CD14-positive monocyte (primary cell): ENCODE results near the gene NEIL1. TPM values are rescaled to one million over a fixed set of nuclear protein-coding genes. Genes with fewer than 3 reads are reported as not detected.

Experiments used
- DNase-seq, 3 donors: peaks; one replicate each; pipeline ENCODE4 v3.0.0-alpha.2; 2011 to 2022
- H2AFZ ChIP-seq: 2 replicates; pipeline ENCODE4 v1.6.0; 2012; ENCODE audit warnings: mild to moderate bottlenecking, low read depth, low read length, inconsistent platforms; ENCODE audit not compliant: insufficient read depth, poor library complexity, severe bottlenecking
- H3K27ac ChIP-seq, 2 donors: 1 replicate in 1 of 2; 2 replicates in 1 of 2; pipeline ENCODE4 v1.5.1; 2012 to 2013; ENCODE audit warnings: low read length in 2 of 2, control low read depth in 1 of 2, inconsistent platforms in 1 of 2, low read depth in 1 of 2, mild to moderate bottlenecking in 1 of 2
- H3K27me3 ChIP-seq, 2 donors: one replicate each; pipeline versions ENCODE4 v1.6.0 to v1.6.1; 2011 to 2013; ENCODE audit warnings: low read length in 2 of 2; ENCODE audit not compliant: control insufficient read depth in 2 of 2, insufficient read depth in 2 of 2
- H3K36me3 ChIP-seq, 2 donors: replicated peaks in 1 of 2; 1 replicate in 1 of 2; 2 replicates in 1 of 2; pipeline versions ENCODE4 v1.5.1 to v1.6.1; 2012 to 2013; ENCODE audit warnings: low read length in 2 of 2, control low read depth in 1 of 2, inconsistent platforms in 1 of 2, mild to moderate bottlenecking in 1 of 2; ENCODE audit not compliant: insufficient read depth in 2 of 2, control insufficient read depth in 1 of 2
- H3K4me1 ChIP-seq, 2 donors: 1 replicate in 1 of 2; 2 replicates in 1 of 2; pipeline versions ENCODE4 v1.5.1 to v1.6.1; 2012 to 2013; ENCODE audit warnings: low read length in 2 of 2, control low read depth in 1 of 2, inconsistent platforms in 1 of 2, mild to moderate bottlenecking in 1 of 2, moderate library complexity in 1 of 2; ENCODE audit not compliant: insufficient read depth in 2 of 2, control insufficient read depth in 1 of 2
- H3K4me2 ChIP-seq: replicated peaks from 2 replicates; pipeline ENCODE3; 2012; ENCODE audit warnings: low read length, moderate library complexity, mild to moderate bottlenecking; ENCODE audit not compliant: poor library complexity, severe bottlenecking; ENCODE audit errors: extremely low read depth
- H3K4me3 ChIP-seq, 3 experiments: fragments of 200-600 bp in 1 of 3; sonication (generic) in 1 of 3; replicated peaks in 1 of 3; 1 replicate in 2 of 3; 2 replicates in 1 of 3; pipeline ENCODE4 v1.5.1; 2011 to 2013; ENCODE audit warnings: low read length in 3 of 3, mild to moderate bottlenecking in 3 of 3, control low read depth in 2 of 3, low read depth in 2 of 3, inconsistent platforms in 1 of 3, moderate library complexity in 1 of 3
- H3K79me2 ChIP-seq: 2 replicates; pipeline ENCODE4 v1.6.0; 2012; ENCODE audit warnings: mild to moderate bottlenecking, control low read depth, inconsistent platforms, low read length, moderate library complexity; ENCODE audit not compliant: insufficient read depth
- H3K9ac ChIP-seq: 2 replicates; pipeline ENCODE4 v1.6.0; 2017; ENCODE audit warnings: low read length, mild to moderate bottlenecking; ENCODE audit not compliant: insufficient read depth, poor library complexity, severe bottlenecking
- H3K9me3 ChIP-seq, 2 donors: replicated peaks in 1 of 2; 1 replicate in 1 of 2; 2 replicates in 1 of 2; pipeline versions ENCODE4 v1.5.1 to v1.6.1; 2012 to 2013; ENCODE audit warnings: low read length in 2 of 2, control low read depth in 1 of 2; ENCODE audit not compliant: control insufficient read depth in 1 of 2, insufficient read depth in 1 of 2
- H4K20me1 ChIP-seq: 2 replicates; pipeline ENCODE4 v1.6.0; 2012; ENCODE audit warnings: mild to moderate bottlenecking, low read length, control low read depth, moderate library complexity; ENCODE audit not compliant: insufficient read depth
- H3K27ac Mint-ChIP-seq, 7 donors: one replicate each; pipeline ENCODE4 v1.8.0; 2020; ENCODE audit warnings: mild to moderate bottlenecking in 7 of 7, mixed read lengths in 7 of 7, moderate library complexity in 6 of 7, inconsistent platforms in 2 of 7
- H3K27me3 Mint-ChIP-seq, 3 donors: one replicate each; pipeline ENCODE4 v1.8.0; 2021 to 2022; ENCODE audit warnings: low read depth in 3 of 3, mild to moderate bottlenecking in 3 of 3, mixed read lengths in 3 of 3, moderate library complexity in 3 of 3, inconsistent platforms in 1 of 3
- H3K36me3 Mint-ChIP-seq, 2 donors: one replicate each; pipeline ENCODE4 v1.8.0; 2020; ENCODE audit warnings: mixed read lengths in 2 of 2, inconsistent platforms in 1 of 2, mild to moderate bottlenecking in 1 of 2
- H3K4me1 Mint-ChIP-seq: one replicate; pipeline ENCODE4 v1.8.0; 2020; ENCODE audit warnings: mild to moderate bottlenecking, mixed read lengths
- H3K4me3 Mint-ChIP-seq, 2 donors: one replicate each; pipeline ENCODE4 v1.8.0; 2020; ENCODE audit warnings: mild to moderate bottlenecking in 2 of 2, mixed read lengths in 2 of 2, moderate library complexity in 1 of 2
- H3K9me3 Mint-ChIP-seq, 7 donors: one replicate each; pipeline ENCODE4 v1.8.0; 2020 to 2022; ENCODE audit warnings: mixed read lengths in 7 of 7, mild to moderate bottlenecking in 6 of 7, moderate library complexity in 6 of 7, inconsistent platforms in 2 of 7
- WGBS: methylation state at CpG from one replicate; pipeline ENCODE4 v1.1.5; 2013; ENCODE audit warnings: missing lambda C conversion rate; ENCODE audit not compliant: insufficient coverage; 5-methylcytosine and 5-hydroxymethylcytosine counted together
- intact Hi-C, 2 donors: fragments of 100-400 bp; cut with micrococcal nuclease; formaldehyde crosslinking; loops; one replicate each; pipeline versions ENCODE4 v1.15.0 to v1.15.1; 2023
- polyA plus RNA-seq, 3 donors: library from polyadenylated mRNA; depleted of rRNA in 1 of 3; unstranded in 2 of 3; stranded (reverse) in 1 of 3; fragments of 300-500 nt in 2 of 3; fragments of >200 nt in 1 of 3; fragmentation: Illumina TruSeq in 2 of 3; gene quantifications; 1 replicate in 2 of 3; 2 replicates in 1 of 3; pipeline ENCODE4 v1.2.3, GENCODE V29; 2012 to 2021
- TF ChIP-seq, protein P1 (sequence below): fragments of 200-600 bp; IDR thresholded peaks from one replicate; pipeline ENCODE4 v1.8.0; 2022; ENCODE audit warnings: antibody characterized with exemption, mild to moderate bottlenecking

NEIL1 gene
- polyA plus RNA-seq, 3 donors: 0.52 to 6.7 (median 0.53) TPM

DNA sequence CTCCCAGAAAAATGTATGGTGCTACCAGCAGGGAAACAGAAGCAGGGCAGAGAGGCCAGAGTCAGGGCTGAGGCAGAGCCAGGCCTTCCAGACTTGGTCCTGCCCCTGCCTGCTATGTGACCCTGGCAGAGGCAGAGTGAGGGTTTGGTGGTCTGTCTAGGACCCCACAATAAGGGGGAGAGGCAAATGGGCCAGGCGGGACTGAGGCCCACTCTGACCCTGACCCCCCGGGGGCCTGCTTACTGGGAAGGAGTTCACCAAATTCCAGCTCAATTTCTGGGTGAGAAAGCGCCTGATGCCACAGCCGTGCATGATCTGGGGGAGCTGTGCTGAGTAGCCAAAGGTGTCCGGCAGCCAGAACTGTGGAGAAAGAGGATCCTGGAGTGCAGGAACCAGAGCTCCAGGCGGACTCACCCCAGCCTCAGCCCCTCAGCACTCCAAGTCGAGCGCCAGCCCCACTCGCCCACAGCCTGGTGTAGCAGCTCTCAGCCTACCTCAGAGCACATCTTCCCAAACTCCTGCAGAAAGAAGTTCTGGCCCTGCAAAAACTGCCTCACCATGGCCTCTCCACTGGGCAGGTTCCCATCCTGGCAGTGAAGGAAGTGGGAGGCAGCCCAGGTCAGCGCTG, 14.6 kb downstream of the NEIL1 start:
- no peak overlapping the region for H3K9ac ChIP-seq
- Mint-ChIP-seq H3K27ac (peak overlapping the region in 3 of 7 donors; percentile 10 to 54 (median 21)), H3K9me3 (no peaks in the 10 kb centered on the region), H3K4me3 (no peak overlapping the region), H3K4me1 (no peaks in the 10 kb centered on the region), H3K36me3 (peaks cover 61 to 99% of the 10 kb centered on the region in 2 donors), H3K27me3 (peaks cover 0 to 2% (median 1%) of the 10 kb centered on the region in 3 donors)
- H3K27ac ChIP-seq: no peak overlapping the region
- H3K36me3 ChIP-seq: peaks cover 89 to 98% of the 10 kb centered on the region in 2 donors
- no peaks in the 10 kb centered on the region for H3K79me2 ChIP-seq
- TF ChIP-seq, protein P1, sequence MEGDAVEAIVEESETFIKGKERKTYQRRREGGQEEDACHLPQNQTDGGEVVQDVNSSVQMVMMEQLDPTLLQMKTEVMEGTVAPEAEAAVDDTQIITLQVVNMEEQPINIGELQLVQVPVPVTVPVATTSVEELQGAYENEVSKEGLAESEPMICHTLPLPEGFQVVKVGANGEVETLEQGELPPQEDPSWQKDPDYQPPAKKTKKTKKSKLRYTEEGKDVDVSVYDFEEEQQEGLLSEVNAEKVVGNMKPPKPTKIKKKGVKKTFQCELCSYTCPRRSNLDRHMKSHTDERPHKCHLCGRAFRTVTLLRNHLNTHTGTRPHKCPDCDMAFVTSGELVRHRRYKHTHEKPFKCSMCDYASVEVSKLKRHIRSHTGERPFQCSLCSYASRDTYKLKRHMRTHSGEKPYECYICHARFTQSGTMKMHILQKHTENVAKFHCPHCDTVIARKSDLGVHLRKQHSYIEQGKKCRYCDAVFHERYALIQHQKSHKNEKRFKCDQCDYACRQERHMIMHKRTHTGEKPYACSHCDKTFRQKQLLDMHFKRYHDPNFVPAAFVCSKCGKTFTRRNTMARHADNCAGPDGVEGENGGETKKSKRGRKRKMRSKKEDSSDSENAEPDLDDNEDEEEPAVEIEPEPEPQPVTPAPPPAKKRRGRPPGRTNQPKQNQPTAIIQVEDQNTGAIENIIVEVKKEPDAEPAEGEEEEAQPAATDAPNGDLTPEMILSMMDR: no peak
- 98% methylated on average over 9 of the region's 10 CpGs for WGBS
- DNase-seq: no peak
- no peaks in the 10 kb centered on the region for H3K9me3 ChIP-seq
- H3K4me2 ChIP-seq: no peak overlapping the region
- no peaks in the 10 kb centered on the region for H3K27me3 ChIP-seq
- H3K4me1 ChIP-seq: no peaks in the 10 kb centered on the region
- H2AFZ ChIP-seq: no peak overlapping the region
- intact Hi-C loops: no loop called here
- no peak overlapping the region for H3K4me3 ChIP-seq
- peaks cover 51% of the 10 kb centered on the region for H4K20me1 ChIP-seq

DNA sequence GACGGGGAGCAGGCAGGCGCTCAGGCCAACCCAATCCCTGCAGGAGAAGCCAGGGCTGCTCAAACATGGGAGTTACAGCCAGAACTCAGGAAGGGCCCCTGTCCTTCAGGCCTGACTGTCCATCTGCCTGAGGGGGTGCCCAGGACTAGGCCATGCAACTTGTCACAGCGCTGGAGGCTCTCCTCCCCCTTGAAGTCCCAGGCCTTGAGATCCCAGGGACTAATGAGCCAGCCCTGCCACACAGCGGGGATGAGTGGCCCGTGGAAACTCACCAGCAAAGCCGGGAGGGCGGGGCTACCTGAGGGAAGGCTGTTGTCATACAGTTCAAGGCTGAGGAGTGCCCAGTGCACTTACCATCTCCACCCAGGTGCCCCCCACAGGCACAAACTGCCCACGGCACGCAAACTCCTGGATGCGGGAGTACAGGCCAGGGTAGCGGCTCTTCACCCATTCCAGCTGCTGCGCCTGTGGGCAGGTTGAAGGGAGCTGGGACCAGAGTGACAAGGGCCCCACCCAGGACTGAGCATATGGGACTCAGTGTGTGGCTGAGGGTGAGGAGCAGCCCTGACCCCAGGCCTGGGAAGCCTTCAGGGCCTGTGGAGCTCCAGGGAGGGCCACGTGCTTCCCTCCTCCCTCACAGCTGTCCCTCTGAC, 15.3 kb downstream of the NEIL1 start:
- 96% methylated on average over 6 of the region's 13 CpGs for WGBS
- no peaks in the 10 kb centered on the region for H3K9me3 Mint-ChIP-seq
- H3K27me3 Mint-ChIP-seq: peaks cover 0 to 1% (median 0%) of the 10 kb centered on the region in 3 donors
- Histone ChIP-seq H3K27ac (no peak overlapping the region), H3K9ac (no peak overlapping the region), H3K9me3 (no peaks in the 10 kb centered on the region), H3K4me2 (no peak overlapping the region), H3K36me3 (peaks cover 88 to 98% of the 10 kb centered on the region in 2 donors), H3K27me3 (no peaks in the 10 kb centered on the region), H4K20me1 (peaks cover 57% of the 10 kb centered on the region), H3K4me3 (no peak overlapping the region), H3K79me2 (no peaks in the 10 kb centered on the region), H3K4me1 (no peaks in the 10 kb centered on the region), H2AFZ (no peak overlapping the region)
- H3K27ac Mint-ChIP-seq: no peak overlapping the region
- H3K4me1 Mint-ChIP-seq: no peaks in the 10 kb centered on the region
- DNase-seq: no peak
- intact Hi-C loops: no loop called here
- H3K4me3 Mint-ChIP-seq: no peak overlapping the region
- peaks cover 59 to 99% of the 10 kb centered on the region in 2 donors for H3K36me3 Mint-ChIP-seq
- TF ChIP-seq, protein P1: no peak
